ENCODE measurements around the gene MRPS27. TPM values are rescaled to one million over a fixed set of nuclear protein-coding genes. Genes with fewer than 3 reads are reported as not detected.
A peak's percentile ranks its signal among the peaks of the same experiment; 100 is the strongest.

The MRPS27 gene
- polyA plus RNA-seq, 3 donors: 70.7 to 72.2 (median 71.1) TPM

GRCh38 chr5:72292411-72292810 is 27.6 kb downstream of the MRPS27 start:
- DNase-seq (ENCODE audit: low read depth in 3 of 3, low spot score in 2 of 3): no peak

GRCh38 chr5:72291601-72292000 is 28.4 kb downstream of the MRPS27 start:
- DNase-seq (ENCODE audit: low read depth in 3 of 3, low spot score in 2 of 3): no peak

- DNase-seq (ENCODE audit: low read depth in 3 of 3, low spot score in 2 of 3): no peak
Measured at GRCh38 chr5:72290356-72291133, 29.5 kb downstream of the MRPS27 start.

- DNase-seq (ENCODE audit: low read depth in 3 of 3, low spot score in 2 of 3): no peak
Measured at GRCh38 chr5:72288924-72289323, 31.1 kb downstream of the MRPS27 start.

DNA sequence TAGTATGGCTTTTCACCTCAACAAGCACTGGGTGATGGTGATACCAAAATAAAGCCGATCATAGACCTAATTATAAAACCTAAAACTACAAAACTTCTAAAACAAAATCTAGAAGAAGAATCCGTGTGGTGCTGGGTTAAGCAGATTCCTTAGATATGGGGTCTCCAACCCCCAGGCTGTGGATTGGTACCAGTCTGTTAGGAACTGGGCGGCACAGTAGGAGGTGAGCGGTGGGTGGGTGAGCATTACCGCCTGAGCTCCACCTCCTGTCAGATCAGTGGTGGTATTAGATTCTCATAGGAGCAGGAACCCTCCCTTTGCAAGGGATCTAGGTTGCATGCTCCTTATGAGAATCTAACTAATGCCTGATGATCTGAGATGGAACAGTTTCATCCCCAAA is 33.2 kb downstream of the MRPS27 start:
- DNase-seq (ENCODE audit: low read depth in 3 of 3, low spot score in 2 of 3): no peak

DNA sequence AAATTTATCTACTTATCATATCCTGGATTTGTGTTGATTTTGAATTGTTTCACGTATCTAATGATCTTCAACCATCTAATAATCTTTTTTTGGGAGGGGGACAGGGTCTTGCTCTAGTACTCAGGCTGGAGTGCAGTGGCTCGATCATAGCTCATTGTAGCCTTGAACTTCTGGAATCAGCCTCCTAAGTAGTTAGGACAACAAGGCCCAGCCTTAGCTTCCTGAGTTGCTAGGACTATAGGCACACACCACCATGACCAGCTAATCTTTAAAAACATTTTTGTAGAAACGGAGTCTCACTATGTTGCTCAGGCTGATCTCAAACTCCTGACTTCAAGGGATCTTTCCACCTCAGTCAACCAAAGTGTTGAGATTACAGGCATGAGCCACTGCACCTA is 34.6 kb downstream of the MRPS27 start:
- no peak for DNase-seq (ENCODE audit: low read depth in 3 of 3, low spot score in 2 of 3)

DNA sequence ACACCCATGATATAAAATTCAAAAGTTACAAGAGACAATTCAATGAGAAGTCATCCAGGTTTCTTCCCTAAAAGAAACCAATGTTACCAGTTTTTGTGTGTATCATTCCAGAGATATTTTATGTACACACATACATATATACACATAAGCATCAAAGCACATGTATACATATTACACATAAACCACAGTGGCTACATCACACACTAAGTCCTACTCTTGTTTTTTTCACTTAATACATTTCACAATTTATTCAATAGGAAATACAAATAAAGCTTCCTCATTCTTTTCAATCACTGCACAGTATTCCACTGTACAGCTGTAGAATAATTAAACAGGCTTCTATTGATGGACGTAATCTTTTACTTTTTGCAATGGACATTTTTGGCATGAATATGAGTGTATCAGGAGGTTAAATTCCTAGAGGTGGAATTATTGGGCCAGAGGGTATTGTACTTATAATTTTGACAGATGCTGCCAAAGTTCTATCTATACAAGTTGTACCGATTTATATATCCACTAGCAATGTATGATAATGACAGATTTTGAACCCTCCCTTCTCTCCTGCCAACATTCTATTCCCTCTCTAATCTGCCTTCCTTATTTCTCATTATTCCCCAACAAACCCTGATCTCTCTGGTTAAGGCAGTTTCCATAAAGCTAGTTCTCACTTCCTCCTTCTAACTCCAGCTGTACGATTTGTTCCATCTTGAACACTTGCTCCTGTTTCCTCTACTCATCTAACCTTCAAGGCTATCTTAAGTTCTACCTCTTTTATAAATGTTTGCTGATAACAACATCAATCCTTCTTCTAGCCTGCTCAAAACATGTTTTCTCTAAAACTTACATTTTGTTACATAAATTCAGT is 35.2 kb downstream of the MRPS27 start:
- no peak for DNase-seq (ENCODE audit: low read depth in 3 of 3, low spot score in 2 of 3)

- no peak for DNase-seq (ENCODE audit: low read depth in 3 of 3, low spot score in 2 of 3)
Measured at GRCh38 chr5:72283358-72283757, 36.7 kb downstream of the MRPS27 start.

- no peak for DNase-seq (ENCODE audit: low read depth in 3 of 3, low spot score in 2 of 3)
Measured at GRCh38 chr5:72282878-72283277, 37.2 kb downstream of the MRPS27 start.

GRCh38 chr5:72281764-72282499 is 38.1 kb downstream of the MRPS27 start:
- peak in 2 of 3 donors; percentile 31 to 40 for DNase-seq (ENCODE audit: low read depth in 3 of 3, low spot score in 2 of 3)

DNA sequence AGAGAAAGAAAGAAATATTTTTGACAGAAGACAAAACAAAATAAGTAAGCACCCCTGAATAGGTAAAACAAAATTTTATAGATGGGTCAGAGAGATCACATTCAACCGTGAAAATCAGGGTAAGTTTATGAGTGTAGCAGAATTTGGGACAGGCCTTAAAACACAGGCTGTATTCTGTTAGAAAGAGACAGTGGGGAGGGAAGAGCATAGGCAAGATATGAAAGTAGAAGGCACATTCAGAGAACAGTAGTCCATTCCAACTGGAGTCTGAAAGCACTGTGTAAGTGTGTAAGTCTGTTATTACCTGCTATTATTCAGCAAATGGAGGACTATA is 38.6 kb downstream of the MRPS27 start:
- no peak for DNase-seq (ENCODE audit: low read depth in 3 of 3, low spot score in 2 of 3)

DNA sequence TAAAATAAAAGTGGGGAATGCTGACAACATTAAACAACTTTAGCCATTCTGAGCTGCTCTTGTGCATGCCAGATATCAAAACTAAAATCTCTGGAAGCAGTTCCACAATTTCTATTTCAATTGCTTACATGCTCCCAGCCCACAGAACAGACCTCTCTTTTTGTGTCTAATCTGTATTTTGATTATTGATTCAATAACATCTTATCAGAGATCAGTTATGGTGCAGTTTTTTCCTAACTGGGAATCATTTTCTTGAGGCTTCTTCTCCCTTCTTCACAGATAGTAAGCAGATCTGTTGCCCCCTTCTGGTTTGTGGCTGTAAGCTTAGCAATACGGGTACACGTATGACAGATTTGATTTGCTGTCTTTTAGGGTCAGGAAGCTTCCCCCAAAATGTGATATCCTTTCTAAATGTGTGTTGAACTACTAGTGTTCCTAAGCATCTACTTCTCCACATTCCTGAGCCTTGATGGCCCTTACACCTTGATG is 39.4 kb downstream of the MRPS27 start:
- no peak for DNase-seq (ENCODE audit: low read depth in 3 of 3, low spot score in 2 of 3)

DNA sequence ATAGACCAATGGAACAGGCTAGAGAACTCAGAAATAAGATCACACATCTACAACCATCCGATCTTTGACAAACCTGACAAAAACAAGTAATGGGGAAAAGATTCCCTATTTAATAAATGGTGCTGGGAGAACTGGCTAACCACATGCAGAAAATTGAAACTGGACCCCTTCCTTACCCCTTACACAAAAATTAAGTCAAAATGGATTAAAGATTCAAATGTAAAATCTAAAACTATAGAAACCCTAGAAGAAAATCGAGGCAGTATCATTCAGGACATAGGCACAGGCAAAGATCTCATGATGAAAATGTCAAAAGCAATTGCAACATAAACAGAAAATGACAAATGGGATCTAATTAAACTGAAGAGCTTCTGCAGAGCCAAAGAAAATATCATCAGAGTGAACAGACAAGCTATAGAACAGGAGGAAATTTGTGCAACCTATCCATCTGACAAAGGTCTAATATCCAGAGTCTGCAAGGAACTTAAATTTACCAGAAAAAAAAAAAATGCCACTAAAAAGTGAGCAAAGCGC is 43.8 kb downstream of the MRPS27 start:
- DNase-seq (ENCODE audit: low read depth in 3 of 3, low spot score in 2 of 3): no peak

DNA sequence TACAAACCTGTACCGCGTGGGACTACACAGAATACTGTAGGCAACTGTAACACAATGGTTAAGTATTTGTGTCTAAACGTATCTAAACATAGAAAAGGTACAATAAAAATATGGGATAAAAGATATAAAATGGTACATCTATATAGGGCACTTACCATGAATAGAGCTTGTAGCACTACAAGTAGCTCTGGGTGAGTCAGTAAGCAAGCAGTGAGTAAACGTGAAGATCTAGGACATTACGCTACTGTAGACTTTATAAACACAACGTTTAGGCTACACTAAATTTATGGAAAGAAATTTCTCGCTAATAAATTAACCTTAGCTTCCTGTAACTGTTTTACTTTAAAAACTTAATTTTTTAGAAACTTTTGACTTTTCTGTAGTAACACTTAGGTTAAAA is 46.5 kb downstream of the MRPS27 start:
- DNase-seq (ENCODE audit: low read depth in 3 of 3, low spot score in 2 of 3): no peak

DNA sequence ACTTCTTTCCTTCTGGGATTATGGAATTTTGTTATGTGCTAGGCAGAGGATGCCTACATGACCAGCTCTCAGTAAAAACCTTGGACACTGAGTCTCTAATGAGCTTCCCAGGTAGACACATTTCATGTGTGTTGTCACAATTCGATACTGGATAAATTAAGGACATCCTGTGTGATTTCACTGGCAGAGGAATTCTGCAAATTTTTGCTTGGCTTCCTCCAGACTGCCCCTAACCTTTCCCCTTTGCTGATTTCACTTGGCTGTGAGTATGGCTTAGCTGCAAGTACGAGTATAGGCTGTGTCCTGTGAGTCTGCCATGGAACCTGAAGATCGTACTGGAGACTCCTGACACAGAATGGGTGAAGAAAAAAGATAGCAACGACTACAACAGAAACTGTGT is 47.6 kb downstream of the MRPS27 start:
- no peak for DNase-seq (ENCODE audit: low read depth in 3 of 3, low spot score in 2 of 3)

- no peak for DNase-seq (ENCODE audit: low read depth in 3 of 3, low spot score in 2 of 3)
Measured at GRCh38 chr5:72271702-72272101, 48.3 kb downstream of the MRPS27 start.

- DNase-seq (ENCODE audit: low read depth in 3 of 3, low spot score in 2 of 3): no peak
Measured at GRCh38 chr5:72270037-72270436, 50.0 kb downstream of the MRPS27 start.

- no peak for DNase-seq (ENCODE audit: low read depth in 3 of 3, low spot score in 2 of 3)
Measured at GRCh38 chr5:72269411-72269780, 50.6 kb downstream of the MRPS27 start.

DNA sequence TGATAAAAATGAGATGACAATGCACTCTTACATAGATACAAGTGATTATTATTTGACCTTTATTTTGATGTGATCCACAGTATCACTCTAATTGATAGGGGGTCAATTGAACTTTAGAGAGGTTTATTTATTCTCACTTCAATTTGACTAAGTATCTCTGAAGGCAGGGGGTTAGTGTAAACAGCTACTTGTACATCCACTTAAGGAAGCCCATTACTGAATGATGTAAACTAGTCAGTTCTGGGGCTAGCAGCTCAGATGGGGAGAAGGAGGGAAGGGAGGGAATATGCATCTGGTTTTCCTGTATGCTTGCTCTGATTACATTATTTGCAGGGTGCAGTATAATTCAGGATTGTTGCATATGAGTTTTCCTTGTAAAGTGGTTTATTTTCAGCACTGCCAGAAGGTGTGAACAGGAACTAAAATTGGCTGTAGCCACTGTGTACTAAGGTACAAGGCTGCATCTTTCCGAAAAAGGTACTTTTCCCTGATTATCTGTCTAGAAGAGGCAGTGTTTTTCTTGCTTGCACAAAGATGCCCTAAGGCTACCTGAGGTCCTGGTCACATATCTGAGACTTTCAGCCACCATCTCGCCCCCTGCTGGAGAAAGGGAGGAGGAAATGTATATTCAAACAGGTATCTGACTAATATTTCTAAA is 51.2 kb downstream of the MRPS27 start:
- DNase-seq (ENCODE audit: low read depth in 3 of 3, low spot score in 2 of 3): no peak

DNA sequence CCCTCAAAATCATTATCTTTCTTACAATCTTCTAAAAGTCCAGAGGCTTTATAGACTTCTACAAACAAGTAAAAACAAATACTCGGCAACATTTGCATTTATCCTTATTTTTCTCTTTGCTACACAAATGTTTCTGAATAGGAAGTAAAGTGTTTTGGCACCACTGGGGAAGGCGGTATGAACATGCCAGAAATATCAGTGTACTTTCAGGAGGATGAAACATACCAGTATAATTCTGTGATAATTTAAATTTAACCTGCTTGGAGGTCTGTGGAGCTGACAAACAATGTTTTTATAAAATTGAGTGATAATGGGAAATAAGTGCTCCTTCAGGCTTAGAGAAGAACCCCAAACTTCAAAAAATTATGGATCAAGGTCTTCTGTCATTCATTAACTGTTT is 51.8 kb downstream of the MRPS27 start:
- no peak for DNase-seq (ENCODE audit: low read depth in 3 of 3, low spot score in 2 of 3)

DNA sequence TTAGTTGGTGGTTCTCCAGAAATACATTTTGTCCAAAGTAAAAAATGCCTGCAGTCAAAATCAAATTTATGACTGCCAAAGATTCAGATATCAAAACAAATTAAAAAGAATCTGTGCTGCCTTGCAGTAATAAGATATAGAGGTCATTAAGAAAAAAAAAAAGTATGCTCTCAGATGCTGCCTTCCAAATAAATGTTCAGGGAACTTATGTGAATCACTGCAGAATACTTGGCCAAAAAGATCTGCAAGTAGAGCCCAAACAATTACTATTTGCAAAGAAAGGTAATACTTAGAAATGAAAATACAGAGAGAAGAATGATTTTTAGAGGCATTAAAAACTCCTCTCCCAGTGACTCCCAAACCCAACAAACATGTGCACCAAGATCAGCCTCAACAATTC is 52.4 kb downstream of the MRPS27 start:
- no peak for DNase-seq (ENCODE audit: low read depth in 3 of 3, low spot score in 2 of 3)

All from right renal cortex interstitium (tissue), 3 donors.